Panc1 (cell line): ENCODE results near the gene ATPAF2. TPM values are rescaled to one million over a fixed set of nuclear protein-coding genes. Genes with fewer than 3 reads are reported as not detected.

Experiments used
- ATAC-seq: fragments of 200-7000 bp; cut with Tn5 transposase; 2 replicates; pipeline ENCODE4 v1.9.1; 2020; ENCODE audit warnings: mild to moderate bottlenecking, moderate library complexity
- BruUV-seq: library from RNA; stranded (reverse); fragments of 400-500 nt; replicated peaks from 2 replicates; lab custom pipeline; 2021; lab: Mats Ljungman, UMichigan
- CTCF ChIA-PET: fragments of 300-600 bp; sonication (Branson Sonifier 250); formaldehyde crosslinking; loops from one replicate; lab custom pipeline; 2022; ENCODE audit warnings: antibody characterized with exemption; lab: Charles Lee
- POLR2A ChIA-PET: fragments of 300-600 bp; sonication (Branson Sonifier 250); formaldehyde crosslinking; loops from one replicate; lab custom pipeline; 2022; ENCODE audit warnings: antibody characterized with exemption; lab: Charles Lee
- DNase-seq: peaks from one replicate; pipeline ENCODE4 v3.0.0-alpha.2; 2010; ENCODE audit warnings: low read depth, low spot score
- H3K27ac ChIP-seq: 2 replicates; pipeline ENCODE4 v1.5.1; 2011; ENCODE audit warnings: mild to moderate bottlenecking, low read length, inconsistent platforms
- H3K27me3 ChIP-seq: fragments of 200-500 bp; sonication (Bioruptor generic); 2 replicates; pipeline ENCODE4 v1.6.0; 2014; ENCODE audit warnings: low read length, inconsistent platforms; ENCODE audit not compliant: control insufficient read depth, insufficient read depth
- H3K36me3 ChIP-seq: fragments of 200-500 bp; sonication (Bioruptor generic); 2 replicates; pipeline ENCODE4 v1.5.1; 2014; ENCODE audit warnings: inconsistent platforms, mild to moderate bottlenecking, low read length, moderate library complexity; ENCODE audit not compliant: control insufficient read depth, insufficient read depth
- H3K4me1 ChIP-seq: 2 replicates; pipeline ENCODE4 v1.5.1; 2011; ENCODE audit warnings: inconsistent platforms, mild to moderate bottlenecking, low read length, moderate library complexity; ENCODE audit not compliant: control insufficient read depth, insufficient read depth
- H3K4me3 ChIP-seq, 2 experiments: 2 replicates each; pipeline ENCODE4 v1.5.1; 2011 to 2012; ENCODE audit warnings: low read depth in 2 of 2, low read length in 2 of 2, mild to moderate bottlenecking in 2 of 2, inconsistent platforms in 1 of 2, moderate library complexity in 1 of 2
- H3K9me3 ChIP-seq: fragments of 200-500 bp; sonication (Bioruptor generic); 2 replicates; pipeline ENCODE4 v1.5.1; 2014; ENCODE audit warnings: low read depth, mild to moderate bottlenecking, inconsistent platforms, low read length, moderate library complexity; ENCODE audit not compliant: control insufficient read depth, insufficient read depth
- CTCF ChIP-seq: fragments of 450-650 bp; IDR thresholded peaks from 2 replicates; pipeline ENCODE4 v1.5.1; 2017; ENCODE audit warnings: mild to moderate bottlenecking
- POLR2AphosphoS5 ChIP-seq: IDR thresholded peaks from 2 replicates; pipeline ENCODE4 v1.6.1; 2012; ENCODE audit warnings: mild to moderate bottlenecking, low read depth, low read length, moderate library complexity
- REST ChIP-seq, 2 experiments: IDR thresholded peaks; 2 replicates each; pipeline ENCODE4 v1.6.1; 2011 to 2012; ENCODE audit warnings: low read depth in 2 of 2, control low read depth in 1 of 2, low read length in 1 of 2, mild to moderate bottlenecking in 1 of 2, moderate library complexity in 1 of 2; ENCODE audit not compliant: insufficient read depth in 1 of 2
- SIN3A ChIP-seq: IDR thresholded peaks from 2 replicates; pipeline ENCODE4 v1.6.1; 2012; ENCODE audit warnings: low read depth, mild to moderate bottlenecking, low read length, moderate library complexity, borderline replicate concordance; ENCODE audit not compliant: insufficient read depth
- TCF7L2 ChIP-seq: IDR thresholded peaks from 2 replicates; pipeline ENCODE4 v1.6.1; 2011; ENCODE audit warnings: mild to moderate bottlenecking, low read depth, low read length, inconsistent platforms
- in situ Hi-C: cut with HindIII; loops from 2 replicates; pipeline ENCODE4 v1.10.0; 2016; ENCODE audit warnings: low sequenced_read_pairs, low pct_unique_long_range_greater_than_20kb
- intact Hi-C: fragments of 100-400 bp; cut with micrococcal nuclease; formaldehyde crosslinking; loops from one replicate; pipeline ENCODE4 v1.10.0; 2022; ENCODE audit not compliant: unreplicated experiment
- total RNA-seq: library from RNA; stranded (reverse); gene quantifications from one replicate; pipeline ENCODE4 v1.2.1, GENCODE V29; 2021; ENCODE audit not compliant: unreplicated experiment

ATPAF2 gene
- total RNA-seq, 1 experiment from 2014 or later, result 22.3 TPM

GRCh38 chr17:18087610-18088491 is 48.9 kb upstream of the ATPAF2 start, which contains the start of gene DRG2:
Gene DRG2, plus strand, starts transcription at chr17:18087948. Its CDS starts 76 bp downstream, at chr17:18088024.
- peaks cover 7% of the 10 kb centered on the region for H3K4me1 ChIP-seq
- ChIA-PET CTCF (interaction anchor here (0.6 kb wide), 1 partner anchor 537 kb away, joined by 3 read pairs; no protein-coding TSS in a partner anchor), POLR2A (no interaction called here)
- in situ Hi-C loops, result no loop called here
- ATAC-seq (peak; percentile 98), DNase-seq (peak; percentile 66)
- no peaks in the 10 kb centered on the region for H3K27me3 ChIP-seq
- peak within 1 kb of the TSS; percentile 95 to 96 for H3K4me3 ChIP-seq
- TF ChIP-seq REST (IDR thresholded peaks at IDR 0.05; ENCODE audit: insufficient read depth in 1 of 2, low read depth in 2 of 2, low read length in 1 of 2) (no peak), POLR2AphosphoS5 (peak; percentile 84), SIN3A (peak; percentile 69; the same call in 1 of the 2 replicates)
- intact Hi-C loops, result no loop called here
- no TSS peak for BruUV-seq
- peak within 1 kb of the TSS; percentile 90 for H3K27ac ChIP-seq
- no peaks in the 10 kb centered on the region; the same call in none of the 2 replicates for H3K36me3 ChIP-seq
- no peaks in the 10 kb centered on the region for H3K9me3 ChIP-seq

- Histone ChIP-seq H3K4me3 (no peak overlapping the region), H3K27me3 (no peaks in the 10 kb centered on the region), H3K9me3 (no peaks in the 10 kb centered on the region), H3K36me3 (no peaks in the 10 kb centered on the region; the same call in 1 of the 2 replicates), H3K27ac (no peak overlapping the region), H3K4me1 (peaks cover 7% of the 10 kb centered on the region)
- POLR2A ChIA-PET, result interaction anchor here (0.6 kb wide), 1 partner anchor 996 kb away, joined by 3 read pairs; no protein-coding TSS in a partner anchor
- BruUV-seq, result no TSS peak
- CTCF ChIA-PET, result no interaction called here
- TF ChIP-seq REST (IDR thresholded peaks at IDR 0.05; ENCODE audit: insufficient read depth in 1 of 2, low read depth in 2 of 2, low read length in 1 of 2), result no peak
- TF ChIP-seq CTCF, result no peak
- TF ChIP-seq POLR2AphosphoS5, result no peak
- no peak for TF ChIP-seq SIN3A
- no peak for TF ChIP-seq TCF7L2
- intact Hi-C loops (no loop called here), in situ Hi-C loops (no loop called here)
- ATAC-seq, result no peak
- no peak for DNase-seq
Observed at GRCh38 chr17:18084256-18084655, 45.3 kb upstream of the ATPAF2 start.
